Ovary (tissue), 3 donors: ENCODE measurements around the gene FANCC.

Experiments used
- CTCF ChIP-seq, 3 donors: fragments of 450-650 bp in 2 of 3; fragments of 200-600 bp in 1 of 3; IDR thresholded peaks; one replicate each; pipeline versions ENCODE4 v1.5.1 to v1.8.0; 2016 to 2022; ENCODE audit warnings: antibody characterized with exemption in 3 of 3, mild to moderate bottlenecking in 1 of 3
- POLR2A ChIP-seq: fragments of 450-650 bp; IDR thresholded peaks from one replicate; pipeline ENCODE4 v1.6.1; 2017; ENCODE audit warnings: antibody characterized with exemption, mild to moderate bottlenecking, moderate library complexity
- donor health status: DM: no; HTN: no; CAD: no.

DNA sequence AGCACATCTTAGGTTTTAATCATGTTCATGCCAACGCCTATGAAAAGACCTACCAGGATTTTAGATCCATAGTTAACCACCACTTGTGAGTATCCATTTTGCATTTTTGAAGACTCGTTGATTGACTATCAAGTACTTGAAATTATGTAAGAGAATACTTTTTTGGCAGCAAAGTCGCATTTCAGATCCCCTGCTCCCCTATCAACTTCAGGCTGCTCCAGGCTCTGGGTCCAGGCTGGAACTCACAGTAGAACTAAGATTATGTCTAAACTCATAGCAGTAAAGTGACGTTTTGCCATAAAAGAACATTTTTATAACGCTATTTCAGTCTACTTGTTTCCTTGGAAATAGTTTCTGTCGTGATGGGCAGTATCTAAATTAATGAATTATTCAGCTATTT lies 267.7 kb downstream of the FANCC start:
- TF ChIP-seq CTCF (IDR thresholded peaks at IDR 0.05) (no peak), POLR2A (no peak)
